OCI-LY7 (cell line): ENCODE data around the gene ARF6.

Experiments used
- CTCF ChIP-seq: fragments of 200-600 bp; sonication (generic); conservative IDR thresholded peaks from 2 replicates; pipeline ENCODE4 v1.5.1; 2014; ENCODE audit warnings: mild to moderate bottlenecking, antibody characterized with exemption, low read length, moderate library complexity, mixed read lengths
- EZH2phosphoT487 ChIP-seq: fragments of 200-600 bp; sonication (generic); IDR thresholded peaks from 2 replicates; pipeline ENCODE4 v1.6.1; 2018; ENCODE audit warnings: low read depth, borderline replicate concordance, mild to moderate bottlenecking, mixed run types, antibody characterized with exemption, low read length, moderate library complexity, mixed read lengths

GRCh38 chr14:49918706-49919105, 25.8 kb downstream of the ARF6 start:
- TF ChIP-seq CTCF: no peak
- TF ChIP-seq EZH2phosphoT487: no peak
